Pons (tissue), 1 donor: ENCODE results near the gene KDM4C.

Experiments
- DNase-seq: peaks from one replicate; pipeline ENCODE4 v3.0.0-alpha.2; 2016; ENCODE audit warnings: low spot score

KDM4C gene

GRCh38 chr9:7143645-7144200 lies 385.9 kb downstream of the KDM4C start:
- no peak for DNase-seq

GRCh38 chr9:7144265-7145046 lies 386.7 kb downstream of the KDM4C start:
- DNase-seq, result no peak

- DNase-seq, result no peak
Measured at GRCh38 chr9:7145361-7146069, 387.7 kb downstream of the KDM4C start.

GRCh38 chr9:7146582-7146981 lies 388.8 kb downstream of the KDM4C start:
- DNase-seq, result peak; percentile 70

- peak; percentile 35 for DNase-seq
Measured at GRCh38 chr9:7147121-7148090, 389.6 kb downstream of the KDM4C start.

GRCh38 chr9:7148243-7148765 lies 390.5 kb downstream of the KDM4C start:
- no peak for DNase-seq

GRCh38 chr9:7149258-7149657 lies 391.5 kb downstream of the KDM4C start:
- no peak for DNase-seq

- DNase-seq, result no peak
Measured at GRCh38 chr9:7150153-7150890, 392.5 kb downstream of the KDM4C start.

GRCh38 chr9:7153134-7153533 lies 395.4 kb downstream of the KDM4C start:
- DNase-seq, result no peak

- no peak for DNase-seq
Measured at GRCh38 chr9:7153566-7153965, 395.8 kb downstream of the KDM4C start.

GRCh38 chr9:7154003-7154619 lies 396.3 kb downstream of the KDM4C start:
- DNase-seq, result no peak

GRCh38 chr9:7154650-7155049 lies 396.9 kb downstream of the KDM4C start:
- no peak for DNase-seq

GRCh38 chr9:7161469-7161868 lies 403.7 kb downstream of the KDM4C start:
- DNase-seq, result no peak

GRCh38 chr9:7163932-7164331 lies 406.2 kb downstream of the KDM4C start:
- no peak for DNase-seq

GRCh38 chr9:7164440-7165330 lies 406.9 kb downstream of the KDM4C start:
- DNase-seq, result no peak

- no peak for DNase-seq
Measured at GRCh38 chr9:7165331-7165975, 407.7 kb downstream of the KDM4C start.

- no peak for DNase-seq
Measured at GRCh38 chr9:7166074-7166473, 408.3 kb downstream of the KDM4C start.

- DNase-seq, result peak; percentile 31
Measured at GRCh38 chr9:7169717-7170389, 412.1 kb downstream of the KDM4C start.
